Activated effector memory CD4-positive, alpha-beta T cell treated with Interleukin-2 at 50 U/mL for 16 hours (primary cell): Measurements from ENCODE around the gene KIF19.
"Not testable (repeated sequence)": the region's sequence is repeated elsewhere in the genome, so short reads cannot be mapped to it uniquely, and the experiment has no call there.

Source experiments
- DNase-seq: peaks from one replicate; pipeline ENCODE4 v3.0.0-alpha.2; 2020

Gene KIF19

DNA sequence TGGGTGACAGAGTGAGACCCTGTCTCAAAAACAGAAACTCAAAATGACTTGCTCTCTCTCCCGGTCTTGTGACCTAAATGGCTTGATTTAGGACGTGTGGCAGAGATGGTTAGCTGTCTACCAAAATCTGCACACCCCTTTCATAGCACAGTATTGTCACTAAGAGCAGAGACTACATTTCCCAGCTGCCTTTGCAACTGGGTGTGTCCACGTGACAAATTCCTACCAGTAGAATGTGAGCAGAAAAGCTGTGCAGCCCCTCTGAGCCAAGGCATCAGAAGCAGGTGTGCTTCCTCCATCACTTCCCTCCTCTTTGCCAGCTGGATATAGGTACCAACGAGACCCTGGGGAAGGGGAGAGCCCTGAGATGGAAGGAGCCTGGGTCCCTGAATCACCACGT, 66.8 kb downstream of the KIF19 start:
- DNase-seq = no peak

DNA sequence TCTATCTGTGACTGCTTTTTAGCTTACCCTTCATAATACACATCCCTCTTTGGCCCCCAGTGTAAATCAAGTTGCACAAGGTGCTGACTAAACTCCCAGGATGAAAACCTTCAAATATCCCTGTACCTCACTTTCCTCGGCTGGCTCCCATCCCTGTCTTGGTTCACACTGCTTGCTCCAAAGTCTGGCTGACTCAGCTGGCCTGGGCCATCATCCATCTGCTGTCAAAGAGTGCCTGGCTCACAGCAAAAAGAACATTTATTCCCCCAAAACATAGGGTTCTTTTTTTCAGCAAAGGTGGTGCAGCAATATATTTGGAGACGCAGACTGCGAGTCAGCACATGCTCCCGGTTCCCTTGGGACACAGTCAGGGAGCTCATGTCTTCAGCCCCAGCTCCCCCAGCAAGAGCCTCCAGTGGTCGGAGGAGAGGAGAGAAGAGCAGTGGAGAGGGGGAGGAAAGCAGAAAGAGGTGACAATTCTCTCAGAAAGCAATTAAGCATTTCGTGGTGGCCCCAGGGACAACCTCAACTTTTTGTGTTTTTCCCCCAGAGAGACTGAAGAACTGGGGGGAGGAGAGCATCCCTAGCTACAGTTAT, 67.4 kb downstream of the KIF19 start:
- DNase-seq = no peak

DNA sequence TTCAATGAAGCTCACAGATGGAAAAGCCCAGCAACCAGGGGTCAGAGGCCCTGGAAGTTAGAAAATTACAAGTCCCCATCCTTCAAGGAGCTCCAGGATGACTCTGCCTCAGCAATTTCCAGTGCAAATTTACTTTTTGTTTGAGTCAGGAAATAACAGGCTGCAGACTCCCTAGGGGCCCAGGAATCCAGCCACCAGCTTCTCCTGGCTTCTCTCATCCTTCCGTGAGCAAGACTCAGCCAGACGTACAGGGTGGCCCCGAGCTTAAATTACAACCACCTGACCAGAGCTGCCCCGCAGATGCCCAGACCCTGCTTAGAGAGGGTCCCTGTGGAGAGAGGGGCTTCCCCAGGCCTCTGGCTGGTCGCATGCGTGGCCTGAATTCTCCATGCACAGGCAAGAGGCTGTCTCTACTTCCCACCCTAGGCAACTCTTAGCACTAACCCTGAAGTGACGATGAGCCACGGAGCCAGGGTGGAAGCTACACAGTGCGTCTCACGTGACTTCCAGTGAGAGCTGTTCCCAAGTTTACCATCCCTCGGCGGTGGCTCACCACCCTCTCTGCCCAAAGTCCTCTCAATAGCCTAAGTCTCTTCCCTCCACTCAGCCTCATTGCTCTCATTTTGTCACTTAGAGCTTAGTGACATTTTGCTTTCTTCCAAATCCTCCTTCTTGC, 68.4 kb downstream of the KIF19 start:
- no peak for DNase-seq

DNA sequence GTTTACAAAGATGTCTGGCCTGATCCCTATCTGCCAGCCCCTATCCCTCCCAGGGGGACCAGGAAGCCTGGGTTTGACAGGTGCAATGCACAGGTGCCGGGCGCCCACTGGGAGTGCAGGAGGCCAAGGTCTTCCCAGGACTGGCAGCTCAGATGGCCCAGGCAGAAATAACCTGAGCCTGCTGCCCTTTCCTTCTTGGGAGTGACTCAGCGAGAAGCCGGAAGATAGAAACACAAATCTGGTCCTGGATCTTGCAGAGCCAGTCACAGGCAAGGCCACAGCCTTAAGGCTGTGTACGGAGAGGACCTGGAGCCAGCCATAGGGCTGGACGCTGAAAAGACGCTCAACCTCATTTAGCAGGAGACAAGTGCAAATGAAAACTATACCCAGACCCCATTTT, 69.0 kb downstream of the KIF19 start:
- no peak for DNase-seq

DNA sequence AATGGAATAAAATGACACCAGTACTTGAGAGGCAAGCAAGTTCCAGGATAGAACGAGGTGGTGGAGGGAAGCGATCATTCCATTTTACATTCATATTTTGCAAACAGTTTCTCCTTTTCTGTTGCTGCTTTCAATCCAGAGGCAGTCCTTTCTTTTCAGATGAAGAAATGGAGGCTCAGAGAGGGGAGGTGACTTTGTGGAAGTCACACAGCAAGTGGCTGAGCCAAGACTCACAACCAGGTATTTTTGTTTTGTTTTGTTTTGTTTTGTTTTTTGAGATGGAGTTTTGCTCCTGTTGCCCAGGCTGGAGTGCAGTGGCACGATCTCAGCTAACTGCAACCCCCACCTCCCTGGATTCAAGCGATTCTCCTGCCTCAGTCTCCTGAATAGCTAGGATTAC, 70.5 kb downstream of the KIF19 start:
- DNase-seq = no peak

DNA sequence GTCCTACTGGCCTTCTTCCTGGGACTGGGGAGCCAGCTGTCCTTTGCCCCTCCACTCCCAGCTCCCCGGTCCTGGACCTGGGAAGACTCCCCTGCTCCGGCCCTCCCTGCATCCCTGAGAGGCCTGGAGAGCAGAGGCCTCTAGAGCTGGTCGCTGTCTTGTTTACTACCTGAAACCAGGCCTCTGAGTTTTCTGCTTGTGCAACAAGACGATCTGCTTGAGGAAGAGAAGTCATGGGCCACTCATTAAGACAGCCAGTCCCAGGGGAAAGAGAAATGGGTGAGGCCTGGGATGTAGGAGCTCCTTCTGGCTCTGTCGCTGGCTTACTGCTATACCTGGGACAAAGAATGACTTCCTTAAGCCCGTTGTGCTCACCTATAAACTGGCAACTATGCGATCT, 76.0 kb downstream of the KIF19 start:
- no peak for DNase-seq

DNA sequence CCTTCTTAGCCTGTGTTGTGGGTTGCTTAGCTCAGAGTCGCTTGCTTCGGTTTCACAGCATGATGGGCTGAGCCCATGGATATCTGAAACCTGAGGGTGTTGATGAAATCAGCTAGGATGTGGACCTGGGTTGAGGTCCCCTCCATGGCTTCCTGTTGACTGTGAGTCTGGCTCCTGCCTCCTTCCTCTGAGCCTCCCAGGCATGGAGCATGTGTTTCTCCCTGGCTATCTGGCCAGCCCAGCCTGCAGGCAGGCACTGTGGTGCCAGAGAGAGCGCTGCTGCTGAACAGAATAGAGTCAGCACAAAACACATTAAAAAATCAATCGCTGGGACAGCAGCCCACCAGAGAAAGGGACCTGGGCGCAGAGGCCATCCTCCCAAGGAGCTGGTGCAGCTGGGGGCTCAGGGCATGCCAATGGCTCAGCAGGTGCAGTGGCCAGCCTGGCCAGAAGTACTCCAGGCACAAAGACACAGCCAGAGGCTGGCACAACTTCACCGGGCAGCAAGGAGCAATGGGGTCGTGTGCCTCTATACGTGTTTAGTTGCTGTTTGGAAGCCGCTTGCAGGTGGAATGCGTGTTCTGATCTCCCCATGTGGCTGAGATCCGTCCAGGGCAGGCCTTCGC, 77.6 kb downstream of the KIF19 start:
- DNase-seq = no peak

DNA sequence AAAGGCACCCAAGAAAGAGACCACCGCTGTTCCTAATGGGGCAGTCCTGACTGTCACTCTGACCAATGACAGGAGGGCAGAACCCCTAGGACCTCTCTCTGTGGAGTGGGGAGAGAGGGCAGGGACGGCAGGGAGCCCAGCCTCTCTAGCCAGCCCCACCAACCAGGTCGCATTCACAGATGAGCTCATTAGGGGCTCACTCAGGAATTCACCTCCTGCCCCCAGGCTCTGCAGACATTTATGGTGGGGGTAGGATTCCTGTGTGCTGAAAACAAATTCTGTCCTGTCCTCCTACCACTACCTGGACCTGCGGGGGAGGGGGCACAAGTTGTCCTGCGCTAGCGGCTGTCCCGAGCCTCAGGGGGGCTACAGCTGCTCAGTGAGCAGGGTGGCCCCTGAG, 78.2 kb downstream of the KIF19 start:
- no peak for DNase-seq

DNA sequence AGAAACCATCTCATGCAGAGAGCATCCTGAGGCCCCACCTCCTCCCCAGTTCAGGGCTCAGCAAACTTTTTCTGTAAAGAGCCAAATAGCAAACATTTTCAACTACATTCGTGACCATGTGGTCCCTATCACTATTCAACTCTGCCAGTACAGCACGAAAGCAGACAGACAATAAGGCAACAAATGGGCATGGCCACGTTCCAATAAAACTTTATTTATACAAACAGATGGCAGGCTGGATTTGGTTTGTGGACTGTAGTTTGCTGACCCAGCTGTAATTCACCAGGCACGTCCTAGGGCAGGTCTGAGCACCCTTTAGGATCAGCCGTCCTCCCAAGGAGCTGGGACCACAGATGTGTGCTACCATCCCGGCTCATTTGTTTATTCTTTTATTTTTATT, 78.8 kb downstream of the KIF19 start:
- no peak for DNase-seq

DNA sequence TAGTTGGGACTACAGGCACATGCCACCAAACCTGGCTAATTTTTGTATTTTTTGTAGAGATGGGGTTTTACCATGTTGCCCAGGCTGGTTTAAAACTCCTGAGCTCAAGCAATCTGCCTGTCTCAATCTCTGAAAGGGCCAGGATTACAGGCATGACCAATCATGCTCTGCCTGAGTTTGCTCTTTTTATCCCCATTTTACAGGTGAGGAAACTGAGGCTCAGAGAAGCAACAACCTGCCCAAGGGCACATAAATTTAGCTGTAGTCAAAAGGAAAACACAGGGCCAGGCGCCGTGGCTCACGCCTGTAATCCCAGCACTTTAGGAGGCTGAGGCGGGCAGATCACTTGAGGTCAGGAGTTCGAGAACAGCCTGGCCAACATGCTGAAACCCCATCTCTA, 79.3 kb downstream of the KIF19 start:
- not testable (repeated sequence) for DNase-seq
